BLaER1 treated with 17β-estradiol and CSF1 and Interleukin-3, amounts not matched to agents 10 nM and 100 nM (cell line): Measurements from ENCODE around the gene MRPS23.

ENCODE experiments used
- H3K27ac ChIP-seq, 11 experiments: shearing (Covaris generic); formaldehyde crosslinking; 2 replicates each; pipeline ENCODE4 v1.8.1; 2022
- H3K27me3 ChIP-seq, 11 experiments: shearing (Covaris generic); formaldehyde crosslinking; 2 replicates each; pipeline ENCODE4 v1.8.1; 2022
- H3K36me3 ChIP-seq, 11 experiments: shearing (Covaris generic); formaldehyde crosslinking; 2 replicates each; pipeline ENCODE4 v1.8.1; 2022
- H3K4me1 ChIP-seq, 10 experiments: shearing (Covaris generic); formaldehyde crosslinking; 2 replicates each; pipeline ENCODE4 v1.8.1; 2022
- H3K4me2 ChIP-seq, 11 experiments: shearing (Covaris generic); formaldehyde crosslinking; 2 replicates each; pipeline ENCODE4 v1.8.1; 2022
- H3K4me3 ChIP-seq, 10 experiments: shearing (Covaris generic); formaldehyde crosslinking; 2 replicates each; pipeline ENCODE4 v1.8.1; 2022
- H3K9ac ChIP-seq, 11 experiments: shearing (Covaris generic); formaldehyde crosslinking; 2 replicates each; pipeline ENCODE4 v1.8.1; 2022
- H3K9me3 ChIP-seq, 11 experiments: shearing (Covaris generic); formaldehyde crosslinking; replicated peaks in 1 of 11; 2 replicates each; pipeline ENCODE4 v1.8.1; 2022
- H4K20me1 ChIP-seq, 11 experiments: shearing (Covaris generic); formaldehyde crosslinking; 2 replicates each; pipeline ENCODE4 v1.8.1; 2022
- Cebpa-rat ChIP-seq, 11 experiments: shearing (Covaris generic); IDR thresholded peaks; 2 replicates each; pipeline ENCODE4 v1.8.1; 2022

The MRPS23 gene

GRCh38 chr17:57875290-57876022 is 25.6 kb upstream of the MRPS23 start:
- no peak for TF ChIP-seq Cebpa-rat (IDR thresholded peaks at IDR 0.05)
- Histone ChIP-seq H3K4me1 (peaks cover 82 to 99% (median 96%) of the 10 kb centered on the region in 10 experiments), H3K9ac (peak overlapping the region in 10 of 11 experiments; percentile 47 to 88 (median 76); a peak in 18 of 22 replicates), H3K27me3 (peaks cover 0 to 5% (median 0%) of the 10 kb centered on the region in 11 experiments; a peak in 1 of 22 replicates), H3K4me2 (peak overlapping the region; percentile 91 to 100 (median 99)), H3K36me3 (peaks cover 0 to 9% (median 0%) of the 10 kb centered on the region in 11 experiments; a peak in 2 of 22 replicates), H3K4me3 (peak overlapping the region in 8 of 10 experiments; percentile 26 to 56 (median 41); a peak in 11 of 20 replicates), H4K20me1 (peaks cover 0 to 47% (median 0%) of the 10 kb centered on the region in 11 experiments; a peak in 6 of 22 replicates), H3K9me3 (no peaks in the 10 kb centered on the region), H3K27ac (peak overlapping the region in 10 of 11 experiments; percentile 11 to 97 (median 92); a peak in 20 of 22 replicates)

- H3K27ac ChIP-seq, result peak overlapping the region in 10 of 11 experiments; percentile 26 to 97 (median 92); a peak in 20 of 22 replicates
- H3K4me1 ChIP-seq, result peaks cover 88 to 100% (median 99%) of the 10 kb centered on the region in 10 experiments
- no peak for TF ChIP-seq Cebpa-rat (IDR thresholded peaks at IDR 0.05)
- peak overlapping the region in 9 of 10 experiments; percentile 12 to 56 (median 41); a peak in 15 of 20 replicates for H3K4me3 ChIP-seq
- H3K9ac ChIP-seq, result peak overlapping the region; percentile 47 to 88 (median 75); a peak in 21 of 22 replicates
- peak overlapping the region; percentile 91 to 100 (median 99) for H3K4me2 ChIP-seq
- peaks cover 0 to 12% (median 0%) of the 10 kb centered on the region in 11 experiments; a peak in 2 of 22 replicates for H3K36me3 ChIP-seq
- peaks cover 0 to 53% (median 0%) of the 10 kb centered on the region in 11 experiments; a peak in 6 of 22 replicates for H4K20me1 ChIP-seq
- no peaks in the 10 kb centered on the region for H3K9me3 ChIP-seq
- H3K27me3 ChIP-seq, result peaks cover 0 to 5% (median 0%) of the 10 kb centered on the region in 11 experiments; a peak in 1 of 22 replicates
These were observed 24.8 kb upstream of the MRPS23 start for GRCh38 chr17:57874434-57875289.

GRCh38 chr17:57874058-57874419 is 24.2 kb upstream of the MRPS23 start:
- H3K27me3 ChIP-seq, result peaks cover 0 to 9% (median 0%) of the 10 kb centered on the region in 11 experiments; a peak in 1 of 22 replicates
- H3K36me3 ChIP-seq, result peaks cover 0 to 12% (median 0%) of the 10 kb centered on the region in 11 experiments; a peak in 2 of 22 replicates
- peak overlapping the region; percentile 47 to 88 (median 75); a peak in 21 of 22 replicates for H3K9ac ChIP-seq
- no peaks in the 10 kb centered on the region for H3K9me3 ChIP-seq
- H3K4me1 ChIP-seq, result peaks cover 88 to 100% (median 99%) of the 10 kb centered on the region in 10 experiments
- H3K4me2 ChIP-seq, result peak overlapping the region; percentile 91 to 100 (median 99)
- TF ChIP-seq Cebpa-rat (IDR thresholded peaks at IDR 0.05), result no peak
- peaks cover 0 to 59% (median 0%) of the 10 kb centered on the region in 11 experiments; a peak in 6 of 22 replicates for H4K20me1 ChIP-seq
- H3K4me3 ChIP-seq, result peak overlapping the region in 9 of 10 experiments; percentile 2 to 56 (median 37); a peak in 13 of 20 replicates
- peak overlapping the region in 10 of 11 experiments; percentile 26 to 97 (median 92); a peak in 20 of 22 replicates for H3K27ac ChIP-seq

DNA sequence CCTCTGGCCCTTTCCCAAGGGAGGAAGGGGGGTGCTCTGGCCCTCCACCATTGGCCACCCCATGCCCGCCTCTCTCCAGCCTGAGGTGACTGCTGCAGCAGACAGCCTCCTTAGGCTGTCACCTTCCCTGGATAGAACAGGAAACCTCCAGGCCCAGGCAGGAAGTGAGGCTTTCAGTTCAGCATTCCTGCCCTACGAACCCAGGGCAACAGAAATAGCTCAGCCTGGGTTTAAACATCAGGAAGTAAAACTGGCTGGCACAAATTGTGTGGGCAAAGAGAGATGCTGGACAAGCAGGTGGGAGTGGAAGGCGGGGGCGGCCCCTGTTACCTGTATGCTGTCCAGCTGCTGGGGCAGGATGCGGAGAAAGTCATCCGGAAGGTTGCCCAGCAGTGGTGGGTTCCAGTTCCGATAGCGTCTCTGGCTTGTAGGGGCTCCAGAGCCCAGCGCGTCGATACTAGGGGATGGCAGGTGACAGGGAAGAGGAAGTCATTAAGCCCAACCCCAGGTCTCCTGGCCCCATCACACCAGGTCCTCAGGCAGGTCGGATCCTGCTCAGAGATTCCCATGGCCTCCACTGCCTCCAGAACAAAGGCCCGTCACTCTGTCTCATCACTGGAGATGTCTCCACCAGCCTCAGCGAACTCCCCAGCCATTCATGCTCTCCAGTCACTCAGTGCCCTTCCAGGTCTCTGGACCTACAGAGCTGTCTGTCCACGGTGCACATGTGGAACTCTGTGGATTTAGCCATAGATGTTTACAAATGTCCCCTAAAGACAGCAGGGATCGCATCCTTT is 23.6 kb upstream of the MRPS23 start:
- H3K9me3 ChIP-seq, result no peaks in the 10 kb centered on the region
- peaks cover 88 to 100% (median 99%) of the 10 kb centered on the region in 10 experiments for H3K4me1 ChIP-seq
- H3K36me3 ChIP-seq, result peaks cover 0 to 12% (median 0%) of the 10 kb centered on the region in 11 experiments; a peak in 2 of 22 replicates
- H3K9ac ChIP-seq, result peak overlapping the region in 9 of 11 experiments; percentile 61 to 88 (median 77); a peak in 17 of 22 replicates
- H3K4me2 ChIP-seq, result peak overlapping the region; percentile 91 to 100 (median 99)
- H3K27me3 ChIP-seq, result peaks cover 0 to 9% (median 0%) of the 10 kb centered on the region in 11 experiments; a peak in 1 of 22 replicates
- peak overlapping the region in 8 of 10 experiments; percentile 2 to 56 (median 34); a peak in 14 of 20 replicates for H3K4me3 ChIP-seq
- peaks cover 0 to 65% (median 0%) of the 10 kb centered on the region in 11 experiments; a peak in 6 of 22 replicates for H4K20me1 ChIP-seq
- no peak for TF ChIP-seq Cebpa-rat (IDR thresholded peaks at IDR 0.05)
- H3K27ac ChIP-seq, result peak overlapping the region in 9 of 11 experiments; percentile 63 to 97 (median 92); a peak in 17 of 22 replicates

- TF ChIP-seq Cebpa-rat (IDR thresholded peaks at IDR 0.05), result no peak
- H3K4me1 ChIP-seq, result peaks cover 88 to 100% (median 97%) of the 10 kb centered on the region in 10 experiments
- H3K4me2 ChIP-seq, result peak overlapping the region; percentile 91 to 100 (median 99)
- H4K20me1 ChIP-seq, result peaks cover 0 to 69% (median 0%) of the 10 kb centered on the region in 11 experiments; a peak in 6 of 22 replicates
- H3K4me3 ChIP-seq, result peak overlapping the region in 6 of 10 experiments; percentile 16 to 56 (median 34); a peak in 10 of 20 replicates
- H3K27me3 ChIP-seq, result peaks cover 0 to 9% (median 0%) of the 10 kb centered on the region in 11 experiments; a peak in 1 of 22 replicates
- H3K27ac ChIP-seq, result peak overlapping the region in 7 of 11 experiments; percentile 84 to 97 (median 94); a peak in 13 of 22 replicates
- H3K9me3 ChIP-seq, result no peaks in the 10 kb centered on the region
- peaks cover 0 to 12% (median 0%) of the 10 kb centered on the region in 11 experiments; a peak in 2 of 22 replicates for H3K36me3 ChIP-seq
- peak overlapping the region in 7 of 11 experiments; percentile 22 to 88 (median 78); a peak in 11 of 22 replicates for H3K9ac ChIP-seq
These were observed 22.7 kb upstream of the MRPS23 start for GRCh38 chr17:57872536-57872935.

DNA sequence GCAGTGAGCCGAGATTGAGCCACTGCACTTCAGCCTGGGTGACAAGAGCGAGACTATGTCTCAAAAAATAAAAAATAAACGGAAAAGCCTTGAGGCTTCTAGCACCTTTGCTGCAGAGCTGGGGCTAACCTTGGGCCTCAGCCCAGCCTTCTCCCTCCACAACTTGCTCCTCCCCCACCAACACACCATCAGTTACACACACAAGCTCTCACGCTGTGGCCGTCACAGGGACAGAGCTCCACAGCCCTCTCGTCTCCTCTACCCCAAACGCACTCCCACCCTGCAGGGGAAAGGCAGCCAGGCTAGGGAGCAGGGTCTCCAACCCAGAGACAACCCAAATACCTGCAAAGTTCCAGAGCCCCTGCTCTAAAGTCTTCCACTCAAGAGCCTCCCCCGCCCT is 22.0 kb upstream of the MRPS23 start:
- Histone ChIP-seq H3K4me3 (peak overlapping the region in 3 of 10 experiments; percentile 33 to 39 (median 36); a peak in 5 of 20 replicates), H3K36me3 (peaks cover 0 to 12% (median 0%) of the 10 kb centered on the region in 11 experiments; a peak in 2 of 22 replicates), H3K4me2 (peak overlapping the region; percentile 91 to 100 (median 99)), H4K20me1 (peaks cover 0 to 68% (median 0%) of the 10 kb centered on the region in 11 experiments; a peak in 6 of 22 replicates), H3K27ac (peak overlapping the region in 7 of 11 experiments; percentile 20 to 97 (median 94); a peak in 13 of 22 replicates), H3K4me1 (peaks cover 88 to 100% (median 97%) of the 10 kb centered on the region in 10 experiments), H3K9me3 (no peaks in the 10 kb centered on the region), H3K9ac (peak overlapping the region in 7 of 11 experiments; percentile 20 to 88 (median 78); a peak in 12 of 22 replicates), H3K27me3 (peaks cover 0 to 9% (median 0%) of the 10 kb centered on the region in 11 experiments; a peak in 1 of 22 replicates)
- no peak for TF ChIP-seq Cebpa-rat (IDR thresholded peaks at IDR 0.05)

- H4K20me1 ChIP-seq, result peaks cover 0 to 61% (median 0%) of the 10 kb centered on the region in 11 experiments; a peak in 6 of 22 replicates
- H3K27ac ChIP-seq, result peak overlapping the region in 7 of 11 experiments; percentile 8 to 97 (median 94); a peak in 11 of 22 replicates
- peaks cover 86 to 100% (median 97%) of the 10 kb centered on the region in 10 experiments for H3K4me1 ChIP-seq
- H3K9me3 ChIP-seq, result no peaks in the 10 kb centered on the region
- H3K36me3 ChIP-seq, result peaks cover 0 to 12% (median 0%) of the 10 kb centered on the region in 11 experiments; a peak in 2 of 22 replicates
- H3K4me2 ChIP-seq, result peak overlapping the region in 9 of 11 experiments; percentile 95 to 100 (median 99); a peak in 18 of 22 replicates
- H3K27me3 ChIP-seq, result peaks cover 0 to 4% (median 0%) of the 10 kb centered on the region in 11 experiments; a peak in 1 of 22 replicates
- peak overlapping the region in 5 of 11 experiments; percentile 10 to 88 (median 69); a peak in 9 of 22 replicates for H3K9ac ChIP-seq
- TF ChIP-seq Cebpa-rat (IDR thresholded peaks at IDR 0.05), result no peak
- H3K4me3 ChIP-seq, result no peak overlapping the region
These were observed 21.3 kb upstream of the MRPS23 start for GRCh38 chr17:57871155-57871554.
